HUDEP-2 (cell line): ENCODE measurements around the gene MSH4.
"Not testable (repeated sequence)": the region's sequence is repeated elsewhere in the genome, so short reads cannot be mapped to it uniquely, and the experiment has no call there.

ENCODE experiments used
- DNase-seq, 76 experiments: peaks; one replicate each; lab custom pipeline; 2025; ENCODE audit not compliant: unreplicated experiment in 76 of 76; lab: John Stamatoyannopoulos, UW

The MSH4 gene

DNA sequence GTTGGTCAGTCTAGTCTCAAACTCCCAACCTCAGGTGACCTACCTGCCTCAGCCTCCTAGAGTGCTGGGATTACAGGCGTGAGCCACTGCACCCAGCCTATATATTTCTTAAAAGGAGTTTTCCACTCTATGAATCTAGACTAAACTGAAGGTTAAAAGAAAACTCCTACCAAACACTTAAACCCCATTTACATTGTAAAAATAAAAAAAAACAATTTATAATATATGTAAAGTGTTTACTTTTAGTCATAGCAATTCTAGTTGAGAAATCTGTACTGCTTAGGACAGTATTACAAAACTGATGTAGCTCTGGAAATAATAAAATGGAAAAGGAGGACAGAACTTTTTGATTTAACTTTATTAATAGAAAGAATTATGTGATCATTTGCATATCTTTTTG is 126.0 kb downstream of the MSH4 start:
- DNase-seq: no peak

- DNase-seq: no peak
Observed at GRCh38 chr1:75932304-75932703, 135.6 kb downstream of the MSH4 start, which contains the start of gene ASB17. ASB17 (minus strand) TSS chr1:75932404; CDS start chr1:75932291, 113 bp downstream.

DNA sequence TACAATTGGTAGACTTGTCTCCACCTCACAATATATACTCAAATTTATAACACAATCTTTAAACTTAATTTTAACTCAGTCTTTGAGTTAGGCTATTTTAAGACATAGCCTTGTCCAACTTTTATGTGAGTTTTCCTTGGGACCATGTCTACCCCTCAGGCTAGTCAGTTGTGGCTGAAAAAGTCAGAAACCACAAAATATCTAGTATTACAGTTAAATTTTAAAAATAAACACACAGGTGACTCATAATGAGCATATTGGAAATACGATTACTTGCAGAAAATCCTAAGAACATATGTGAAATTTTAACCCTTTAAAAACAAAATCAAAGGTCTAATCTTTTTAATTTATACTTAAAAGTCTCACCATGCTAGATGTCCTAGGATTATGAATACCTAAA is 140.4 kb downstream of the MSH4 start:
- no peak for DNase-seq

GRCh38 chr1:75943037-75943436 is 146.4 kb downstream of the MSH4 start:
- not testable (repeated sequence) for DNase-seq

DNA sequence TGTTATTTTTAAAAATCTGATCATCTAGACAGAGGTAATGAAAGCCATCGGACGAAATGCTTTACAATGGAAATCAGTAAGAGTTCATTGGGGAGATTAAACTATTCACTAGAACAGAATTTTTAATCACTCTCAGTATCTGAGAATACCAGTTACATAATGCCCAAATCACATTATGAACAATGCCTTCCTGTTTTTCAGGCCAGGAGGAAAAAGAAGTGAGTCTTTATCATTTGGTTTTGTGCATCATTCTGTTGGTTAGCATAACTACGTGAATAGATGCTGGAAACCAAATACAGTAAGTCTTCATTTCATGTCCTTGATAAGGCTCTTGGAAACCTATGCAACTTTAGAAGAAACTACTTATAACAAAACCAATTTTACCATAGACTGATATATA is 153.5 kb downstream of the MSH4 start:
- DNase-seq: no peak

DNA sequence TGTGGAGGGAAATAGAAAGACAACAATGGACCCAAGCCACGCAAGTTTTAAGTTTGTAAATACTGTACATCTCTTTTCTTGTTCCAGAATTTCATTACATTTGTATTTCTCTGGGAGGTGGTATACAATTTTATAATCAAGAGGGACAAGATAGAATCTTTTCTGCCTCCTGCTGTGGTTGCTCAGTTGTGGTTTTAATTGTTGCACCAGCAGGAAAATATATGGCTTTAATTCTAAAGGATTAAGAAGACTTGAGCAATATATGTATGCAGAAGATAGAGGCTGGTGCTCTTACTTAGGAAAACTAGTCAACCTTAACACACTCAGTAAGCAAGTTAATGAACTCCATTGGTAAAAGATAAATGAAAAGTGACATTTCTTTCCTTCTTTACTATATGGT is 155.3 kb downstream of the MSH4 start:
- DNase-seq: no peak

GRCh38 chr1:75953461-75953860 is 156.8 kb downstream of the MSH4 start:
- DNase-seq: no peak

DNA sequence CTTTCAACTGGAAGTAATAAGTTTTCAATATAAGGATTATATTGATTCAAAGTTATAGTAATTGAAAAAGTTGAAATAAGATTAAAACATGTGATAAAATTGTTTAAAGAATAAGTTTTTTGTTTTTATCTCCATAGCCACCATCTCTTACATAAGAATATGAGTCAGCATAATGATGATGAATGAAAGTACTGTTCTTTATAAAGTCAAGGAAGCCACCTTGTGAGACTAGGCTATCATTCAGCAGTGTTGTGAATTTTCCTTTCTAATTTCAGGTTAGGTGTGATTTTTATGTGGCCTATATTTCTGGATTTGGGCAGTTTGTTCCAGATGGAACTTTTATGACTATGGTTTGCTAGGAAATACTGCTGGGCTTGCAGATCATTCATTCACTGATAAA is 157.9 kb downstream of the MSH4 start:
- DNase-seq: no peak
